Activated naive CD4-positive, alpha-beta T cell treated with anti-CD3 and anti-CD28 coated beads for 36 hours (primary cell): ENCODE data around the gene ZNF385A. TPM values are rescaled to one million over a fixed set of nuclear protein-coding genes. Genes with fewer than 3 reads are reported as not detected.

Experiments used
- CTCF ChIA-PET: fragments of 350-600 bp; sonication (Branson Sonifier 250); formaldehyde crosslinking; loops from one replicate; lab custom pipeline; 2021; ENCODE audit warnings: antibody characterized with exemption; lab: Charles Lee
- DNase-seq: peaks from one replicate; pipeline ENCODE4 v3.0.0-alpha.2; 2020
- H3K27ac Mint-ChIP-seq: one replicate; pipeline ENCODE4 v1.8.0; 2021; ENCODE audit warnings: mild to moderate bottlenecking, mixed read lengths
- H3K27me3 Mint-ChIP-seq: one replicate; pipeline ENCODE4 v1.8.0; 2021; ENCODE audit warnings: low read depth, mixed read lengths
- H3K36me3 Mint-ChIP-seq: one replicate; pipeline ENCODE4 v1.8.0; 2021; ENCODE audit warnings: low read depth, mixed read lengths
- H3K4me1 Mint-ChIP-seq: one replicate; pipeline ENCODE4 v1.8.0; 2021; ENCODE audit warnings: low read depth, mixed read lengths
- H3K4me3 Mint-ChIP-seq: one replicate; pipeline ENCODE4 v1.8.0; 2021; ENCODE audit warnings: mild to moderate bottlenecking, moderate library complexity, mixed read lengths
- H3K9me3 Mint-ChIP-seq: one replicate; pipeline ENCODE4 v1.8.0; 2021; ENCODE audit warnings: mixed read lengths
- intact Hi-C: fragments of 100-400 bp; cut with micrococcal nuclease; formaldehyde crosslinking; loops from one replicate; pipeline ENCODE4 v1.15.1; 2023
- total RNA-seq, 2 experiments: library from RNA; stranded (reverse); gene quantifications; one replicate each; pipeline ENCODE4 v1.2.3, GENCODE V29; 2021

The ZNF385A gene
- total RNA-seq, 2 experiments from 2014 or later: 0.93 to 1.1 TPM

DNA sequence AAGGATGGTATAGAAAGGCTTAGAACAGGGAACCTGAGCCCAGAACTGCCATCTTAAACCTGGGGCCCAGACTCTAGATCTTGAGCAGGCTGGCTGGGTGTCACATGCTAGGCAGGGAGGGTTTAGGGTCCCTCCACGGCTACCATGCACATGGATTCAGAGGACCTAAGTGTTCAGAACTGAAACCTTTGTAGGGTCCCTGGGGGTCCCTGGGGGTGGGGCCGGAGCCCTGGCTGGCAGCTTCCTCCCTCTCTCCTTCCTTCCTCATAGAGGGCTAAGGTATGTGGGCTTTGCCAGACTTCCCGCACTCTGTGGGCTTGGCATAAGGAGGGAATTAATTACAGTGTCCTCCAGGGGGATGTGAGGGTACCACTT, 4.6 kb upstream of the ZNF385A start:
- peaks cover 21% of the 10 kb centered on the region for H3K4me1 Mint-ChIP-seq
- H3K36me3 Mint-ChIP-seq: no peaks in the 10 kb centered on the region
- no peak overlapping the region for H3K27ac Mint-ChIP-seq
- DNase-seq: no peak
- no peak overlapping the region for H3K4me3 Mint-ChIP-seq
- intact Hi-C loops: no loop called here
- H3K27me3 Mint-ChIP-seq: no peaks in the 10 kb centered on the region
- no peaks in the 10 kb centered on the region for H3K9me3 Mint-ChIP-seq
- CTCF ChIA-PET: interaction anchor here (0.8 kb wide), 1 partner anchor 10 kb away, joined by 4 read pairs; no protein-coding TSS in a partner anchor

DNA sequence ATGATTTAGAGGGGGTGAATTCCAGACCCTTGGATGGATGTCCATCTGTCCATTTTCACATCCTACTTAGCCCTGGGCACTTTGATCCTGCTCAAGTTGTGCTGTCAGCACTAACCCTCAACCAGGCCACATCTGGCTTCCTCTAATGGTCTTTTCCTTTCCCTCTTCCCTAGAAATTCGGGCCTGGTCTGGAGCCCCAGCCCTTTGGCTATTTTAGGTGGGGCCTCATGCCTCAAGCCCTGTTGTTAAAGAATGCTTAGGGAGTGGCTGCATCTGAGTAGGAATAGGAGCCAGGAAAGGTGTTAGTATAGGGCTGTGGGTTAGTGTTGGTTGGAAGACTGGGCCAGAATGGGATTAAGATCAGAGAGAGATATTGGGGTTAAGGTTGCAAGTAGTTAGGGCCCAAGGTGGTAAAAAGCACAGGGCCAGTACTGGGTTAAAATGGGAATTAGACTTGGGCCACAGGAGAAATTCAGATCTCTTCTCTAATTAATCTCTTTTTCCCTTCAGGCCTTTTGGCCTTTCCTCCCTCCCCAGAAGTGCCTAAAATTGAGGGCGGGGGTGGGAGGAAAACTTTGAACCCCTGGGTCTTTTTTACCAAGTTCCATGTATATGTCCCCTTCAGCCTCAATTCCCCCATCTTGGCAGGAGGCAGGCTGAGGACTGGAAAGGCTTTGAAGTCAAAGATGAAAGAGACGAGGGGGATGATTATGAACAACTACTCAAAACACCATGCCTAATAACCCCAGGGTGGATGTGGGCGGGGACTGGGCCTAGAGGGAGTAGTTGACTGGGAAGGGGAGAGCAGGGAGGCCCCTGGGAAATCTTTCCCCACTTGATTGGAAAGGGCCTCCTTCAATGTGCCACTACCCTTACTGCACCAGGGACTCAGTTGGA, 4.0 kb upstream of the ZNF385A start:
- CTCF ChIA-PET: interaction anchor here (0.5 to 4.9 kb wide), 6 partner anchors 9 to 124 kb away, joined by 4 to 45 read pairs (median 5); no protein-coding TSS in a partner anchor
- no peak overlapping the region for H3K4me3 Mint-ChIP-seq
- H3K9me3 Mint-ChIP-seq: no peaks in the 10 kb centered on the region
- peak; percentile 32 for DNase-seq
- H3K36me3 Mint-ChIP-seq: no peaks in the 10 kb centered on the region
- peaks cover 15% of the 10 kb centered on the region for H3K4me1 Mint-ChIP-seq
- H3K27ac Mint-ChIP-seq: no peak overlapping the region
- no peaks in the 10 kb centered on the region for H3K27me3 Mint-ChIP-seq
- intact Hi-C loops: no loop called here

DNA sequence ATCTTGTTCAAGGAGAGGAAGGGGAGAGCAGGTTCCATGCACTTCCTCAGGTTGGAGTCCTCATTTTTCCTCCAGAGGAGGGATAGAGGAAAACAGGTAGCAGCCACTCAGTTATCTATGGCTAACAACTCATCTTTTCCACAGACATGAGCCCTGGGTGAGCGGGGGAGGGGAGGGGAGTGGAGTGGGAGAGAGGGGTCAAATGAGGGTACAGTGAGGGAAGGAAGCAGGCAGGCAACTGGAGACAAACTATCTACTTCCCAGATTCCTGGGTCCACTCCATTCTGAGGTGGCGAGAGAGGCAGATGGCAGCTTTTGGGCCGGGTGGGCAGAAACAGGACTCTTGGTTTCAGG, 2.6 kb upstream of the ZNF385A start:
- intact Hi-C loops: no loop called here
- no peak overlapping the region for H3K4me3 Mint-ChIP-seq
- H3K36me3 Mint-ChIP-seq: no peaks in the 10 kb centered on the region
- no peak overlapping the region for H3K27ac Mint-ChIP-seq
- H3K4me1 Mint-ChIP-seq: peaks cover 21% of the 10 kb centered on the region
- DNase-seq: no peak
- no peaks in the 10 kb centered on the region for H3K27me3 Mint-ChIP-seq
- CTCF ChIA-PET: interaction anchor here (0.6 to 4.9 kb wide), 6 partner anchors 9 to 140 kb away, joined by 3 to 45 read pairs (median 4); no protein-coding TSS in a partner anchor
- H3K9me3 Mint-ChIP-seq: no peaks in the 10 kb centered on the region

DNA sequence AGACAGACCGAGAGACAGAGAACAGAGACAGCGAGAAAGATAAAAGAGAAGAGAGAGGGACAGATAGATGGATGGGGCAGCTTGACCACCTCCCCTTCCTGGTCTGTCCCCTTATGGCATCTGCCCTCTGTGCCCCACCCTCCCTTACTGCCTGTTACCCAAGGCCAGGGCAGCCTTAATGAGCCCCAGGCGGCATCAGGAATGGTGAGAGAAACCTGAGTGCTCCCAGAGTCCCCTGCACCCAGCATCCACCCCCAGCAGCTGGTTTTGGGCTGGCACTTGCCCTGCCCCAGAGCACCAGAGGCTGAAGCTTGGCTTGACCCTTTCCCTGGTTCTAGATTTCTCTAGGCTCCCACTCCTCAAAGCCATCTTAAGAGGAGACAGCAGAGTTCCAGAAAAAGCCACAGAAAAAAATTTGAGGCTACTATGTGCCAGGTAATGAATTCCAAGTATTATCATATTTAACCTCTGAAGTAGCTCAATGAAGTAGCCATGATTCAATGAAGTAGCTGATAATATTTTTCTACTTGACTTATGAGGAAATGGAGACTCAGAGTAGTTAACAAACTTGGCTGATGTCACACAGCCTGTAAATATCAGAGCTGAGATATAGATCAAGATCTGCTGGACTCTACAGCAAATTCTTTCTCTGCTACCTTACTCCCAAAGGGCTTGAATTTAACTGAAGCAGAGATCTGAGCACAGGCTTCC, 2.0 kb upstream of the ZNF385A start:
- Mint-ChIP-seq H3K4me1 (peaks cover 16% of the 10 kb centered on the region), H3K4me3 (no peak overlapping the region), H3K36me3 (no peaks in the 10 kb centered on the region), H3K9me3 (no peaks in the 10 kb centered on the region), H3K27ac (no peak overlapping the region), H3K27me3 (no peaks in the 10 kb centered on the region)
- intact Hi-C loops: no loop called here
- no peak for DNase-seq
- CTCF ChIA-PET: interaction anchor here (0.6 to 4.9 kb wide), 6 partner anchors 9 to 92 kb away, joined by 3 to 45 read pairs (median 4); no protein-coding TSS in a partner anchor

DNA sequence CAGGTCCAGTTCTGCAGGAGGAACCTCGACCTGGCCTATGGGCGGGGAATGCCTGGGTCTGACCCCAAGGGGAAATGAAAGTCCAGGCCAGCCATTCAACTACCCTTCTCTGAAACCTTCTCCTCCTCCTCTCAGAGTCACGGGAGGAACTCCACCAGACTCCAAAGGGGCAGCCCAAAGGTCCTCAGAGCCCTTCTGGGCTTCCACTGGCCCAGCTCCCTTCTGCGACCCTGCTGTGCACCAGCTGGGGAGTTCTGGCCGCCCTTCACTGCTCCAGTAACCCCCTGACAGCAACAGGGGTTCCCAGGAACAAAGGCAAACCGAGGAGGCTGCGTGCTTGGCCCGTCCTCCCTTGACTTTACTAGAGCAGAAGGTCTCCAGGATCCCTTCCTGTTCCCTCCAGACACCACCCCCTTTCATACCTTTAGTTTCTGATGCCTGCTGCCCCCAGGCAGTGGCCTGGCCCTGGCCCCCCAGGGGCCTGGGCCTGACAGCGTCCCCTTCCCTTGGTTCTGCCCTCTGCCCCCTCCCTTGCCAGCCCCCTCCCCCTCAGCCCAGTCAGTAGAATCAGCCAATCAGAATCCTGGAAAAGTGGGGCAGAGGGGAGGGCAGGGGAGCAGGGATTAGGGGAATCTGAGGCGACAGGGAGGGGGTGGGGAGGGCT, 850 bp upstream of the ZNF385A start:
- CTCF ChIA-PET: interaction anchor here (1.6 to 4.9 kb wide), 4 partner anchors 8 to 54 kb away, joined by 3 to 45 read pairs (median 15); no protein-coding TSS in a partner anchor
- Mint-ChIP-seq H3K36me3 (no peaks in the 10 kb centered on the region), H3K27ac (no peak overlapping the region), H3K4me3 (no peak overlapping the region), H3K9me3 (no peaks in the 10 kb centered on the region), H3K27me3 (no peaks in the 10 kb centered on the region), H3K4me1 (peaks cover 16% of the 10 kb centered on the region)
- no peak for DNase-seq
- intact Hi-C loops: no loop called here

DNA sequence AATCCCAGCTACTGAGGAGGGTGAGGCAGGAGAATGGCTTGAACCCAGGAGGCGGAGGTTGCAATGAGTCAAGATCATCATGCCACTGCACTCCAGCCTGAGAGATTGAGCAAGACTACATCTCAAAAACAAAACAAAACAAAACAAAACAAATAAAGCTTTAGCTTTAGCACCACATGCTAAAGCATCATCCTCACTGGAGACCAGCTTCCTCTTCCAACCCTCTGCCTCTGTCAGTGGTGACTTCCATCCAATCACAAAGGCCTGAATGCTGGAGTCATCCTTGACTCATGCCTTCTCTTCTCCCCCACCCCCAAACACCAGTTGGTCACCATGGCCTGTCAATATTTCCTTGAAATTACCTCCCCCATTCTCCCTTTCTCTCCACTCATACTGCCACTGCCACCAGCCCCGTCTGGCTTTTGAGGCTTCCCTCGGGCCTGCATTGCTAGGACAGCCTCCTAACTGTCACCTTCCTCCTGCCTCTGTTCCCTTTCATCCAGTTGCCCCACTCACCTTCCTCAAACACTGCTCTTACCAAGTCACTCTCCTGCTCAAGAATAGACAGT, 1.4 kb downstream of the ZNF385A start:
- intact Hi-C loops: no loop called here
- Mint-ChIP-seq H3K36me3 (no peaks in the 10 kb centered on the region), H3K27me3 (no peaks in the 10 kb centered on the region), H3K4me1 (peaks cover 18% of the 10 kb centered on the region), H3K4me3 (no peak overlapping the region), H3K9me3 (no peaks in the 10 kb centered on the region), H3K27ac (no peak overlapping the region)
- peak; percentile 53 for DNase-seq
- CTCF ChIA-PET: interaction anchor here (0.6 to 5.8 kb wide), 13 partner anchors 10 to 168 kb away, joined by 3 to 45 read pairs (median 4); no protein-coding TSS in a partner anchor

DNA sequence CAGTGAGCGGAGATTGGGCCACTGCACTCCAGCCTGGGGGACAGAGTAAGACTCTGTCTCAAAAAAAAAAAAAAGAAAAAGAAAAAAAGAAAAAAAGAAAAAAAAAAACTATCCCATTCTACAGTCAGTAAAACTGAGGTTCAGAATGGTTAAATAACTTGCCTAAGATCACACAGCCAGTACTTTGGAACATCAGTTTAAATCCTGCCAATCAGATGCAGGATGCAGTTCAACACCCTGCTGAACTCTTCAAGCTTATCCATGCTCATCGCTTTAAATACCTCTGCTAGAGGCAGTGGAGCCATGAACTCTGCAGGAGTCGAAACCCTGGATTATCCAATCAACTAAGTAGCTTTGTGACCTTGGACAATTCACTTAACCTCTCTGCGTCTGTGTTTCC, 3.4 kb downstream of the ZNF385A start:
- no peaks in the 10 kb centered on the region for H3K9me3 Mint-ChIP-seq
- peaks cover 14% of the 10 kb centered on the region for H3K4me1 Mint-ChIP-seq
- H3K27ac Mint-ChIP-seq: no peak overlapping the region
- intact Hi-C loops: no loop called here
- DNase-seq: no peak
- H3K36me3 Mint-ChIP-seq: no peaks in the 10 kb centered on the region
- no peak overlapping the region for H3K4me3 Mint-ChIP-seq
- CTCF ChIA-PET: interaction anchor here (0.6 to 5.8 kb wide), 15 partner anchors 9 to 166 kb away, joined by 3 to 86 read pairs (median 7); partner anchors contain the start of gene NFE2
- H3K27me3 Mint-ChIP-seq: no peaks in the 10 kb centered on the region

DNA sequence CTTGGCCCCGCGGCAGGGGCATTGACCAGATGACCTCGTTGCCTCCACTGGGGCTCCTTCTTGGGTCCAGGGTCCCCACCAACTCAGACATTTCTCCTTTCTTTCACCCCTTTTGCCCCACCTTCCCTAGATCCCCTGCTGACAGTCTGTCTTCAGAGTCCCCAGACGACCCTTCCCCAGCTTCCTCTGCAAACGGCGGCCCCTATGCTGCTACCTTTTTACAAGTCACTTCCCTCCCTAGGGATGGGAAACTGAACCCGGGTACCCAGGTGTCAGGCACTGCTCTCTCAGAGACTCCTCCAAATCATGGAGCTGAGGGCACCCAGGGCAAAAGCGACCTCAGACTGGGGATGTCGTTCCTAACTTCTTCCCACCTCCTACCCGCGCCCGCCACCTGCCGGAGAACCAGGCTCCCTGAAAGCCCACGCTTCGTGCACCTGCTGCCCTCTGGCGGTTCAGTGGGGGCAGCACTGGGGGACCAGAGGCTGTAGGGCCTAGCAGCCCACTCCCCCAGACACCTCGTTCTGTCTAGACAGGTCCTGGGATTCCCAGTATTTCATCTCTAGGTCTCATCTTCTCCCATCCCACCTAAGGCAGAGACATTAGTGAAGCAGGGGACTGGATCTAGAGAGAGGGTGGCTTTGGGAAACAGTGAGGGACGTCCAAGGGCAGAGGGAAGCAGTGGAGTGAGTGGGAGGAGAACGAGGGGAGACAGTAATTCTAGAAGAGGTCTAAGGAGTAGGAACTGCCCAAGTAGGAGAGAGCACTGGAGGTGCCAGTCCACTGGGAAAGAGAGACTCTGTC, 4.9 kb downstream of the ZNF385A start:
- H3K9me3 Mint-ChIP-seq: no peaks in the 10 kb centered on the region
- H3K4me3 Mint-ChIP-seq: peak overlapping the region; percentile 53

DNA sequence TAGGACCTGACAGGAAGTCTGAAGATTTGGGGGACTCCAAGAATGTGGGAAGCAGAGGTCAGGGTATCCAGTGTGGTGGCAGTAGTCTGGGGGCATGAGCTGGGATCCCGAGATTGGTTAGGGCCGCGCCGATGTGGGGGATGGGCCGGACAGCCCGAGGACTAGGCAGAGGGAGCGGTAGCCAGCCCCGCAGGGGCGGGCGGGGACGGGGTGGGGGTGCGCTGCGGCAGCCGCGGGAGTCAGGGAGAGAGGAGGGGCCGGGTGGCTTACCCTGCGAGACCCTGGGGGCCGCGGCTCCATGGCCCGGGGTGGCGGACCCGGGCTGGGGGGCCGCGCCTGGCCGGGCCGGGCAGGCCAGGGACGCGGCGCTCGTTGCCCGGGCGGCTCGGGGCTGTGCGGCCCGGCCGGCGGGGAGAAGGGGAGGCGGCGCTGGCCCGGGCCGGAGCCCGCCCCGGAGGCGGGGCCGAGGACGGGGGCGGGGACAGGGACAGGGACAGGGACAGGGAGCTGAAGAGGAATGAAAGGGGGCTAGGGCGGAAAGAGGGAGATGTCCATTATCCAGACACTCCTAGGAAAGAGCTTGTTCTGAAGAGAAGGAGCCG, 5.6 kb downstream of the ZNF385A start:
- DNase-seq: no peak
- Mint-ChIP-seq H3K27me3 (no peaks in the 10 kb centered on the region), H3K36me3 (no peaks in the 10 kb centered on the region), H3K9me3 (no peaks in the 10 kb centered on the region), H3K4me3 (peak overlapping the region; percentile 53), H3K27ac (no peak overlapping the region), H3K4me1 (peaks cover 14% of the 10 kb centered on the region)
- intact Hi-C loops: loop anchor here (1.0 kb wide), 5 partner anchors 11 to 165 kb away; no protein-coding TSS in a partner anchor
- CTCF ChIA-PET: interaction anchor here (0.8 to 5.8 kb wide), 47 partner anchors 8 to 184 kb away, joined by 3 to 86 read pairs (median 6); partner anchors contain the start of genes COPZ1 and NFE2

More for the DNA sequence above, 4.9 kb downstream of the ZNF385A start:
- H3K27me3 Mint-ChIP-seq: no peaks in the 10 kb centered on the region
- peak; percentile 96 for DNase-seq
- no peak overlapping the region for H3K27ac Mint-ChIP-seq
- no peaks in the 10 kb centered on the region for H3K36me3 Mint-ChIP-seq
- CTCF ChIA-PET: interaction anchor here (0.6 to 5.8 kb wide), 56 partner anchors 7 to 208 kb away, joined by 3 to 86 read pairs (median 5); partner anchors contain the start of genes COPZ1 and NFE2
- intact Hi-C loops: loop anchor here (1.0 kb wide), 5 partner anchors 11 to 165 kb away; no protein-coding TSS in a partner anchor
- H3K4me1 Mint-ChIP-seq: peaks cover 14% of the 10 kb centered on the region

DNA sequence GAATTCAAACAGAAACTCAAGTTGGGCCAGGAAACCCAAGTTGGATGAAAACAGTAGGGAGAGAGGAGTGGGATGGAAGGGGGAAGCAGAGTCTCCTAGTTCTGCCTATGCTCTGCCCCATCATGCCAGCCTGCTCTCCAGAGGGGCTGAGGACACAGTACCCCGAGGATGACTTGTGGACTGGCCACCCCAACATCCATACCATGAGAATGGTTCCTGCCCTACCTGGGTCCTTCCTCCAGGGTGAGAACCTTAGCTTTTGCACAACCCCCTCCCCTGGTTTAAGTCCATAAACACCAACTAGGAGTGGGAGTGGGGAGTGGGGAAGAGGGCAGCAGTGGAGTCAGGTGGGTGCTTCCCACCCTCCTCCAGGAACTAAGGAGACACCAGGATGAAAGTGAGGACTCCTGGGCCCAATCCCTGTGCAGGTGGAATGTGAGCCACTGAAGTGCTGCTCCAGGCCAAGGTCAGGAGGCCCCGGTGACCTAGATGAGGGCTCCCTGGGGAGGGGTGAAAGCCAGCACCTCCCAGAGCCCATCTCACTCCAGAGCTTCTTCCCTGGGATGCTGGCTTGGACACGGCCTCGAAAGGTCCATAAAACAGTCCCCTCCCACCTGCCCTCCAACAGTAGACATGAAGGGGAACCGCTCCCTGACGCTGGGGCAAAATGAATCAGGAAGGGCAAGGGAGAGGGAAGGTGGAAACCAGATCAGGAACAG, 6.6 kb downstream of the ZNF385A start:
- Mint-ChIP-seq H3K36me3 (no peaks in the 10 kb centered on the region), H3K27me3 (no peaks in the 10 kb centered on the region), H3K27ac (no peak overlapping the region), H3K4me1 (peaks cover 17% of the 10 kb centered on the region), H3K9me3 (no peaks in the 10 kb centered on the region), H3K4me3 (no peak overlapping the region)
- intact Hi-C loops: no loop called here
- CTCF ChIA-PET: interaction anchor here (1.5 to 5.8 kb wide), 9 partner anchors 7 to 167 kb away, joined by 4 to 86 read pairs (median 11); partner anchors contain the start of gene NFE2
- DNase-seq: no peak
